Mucosa of descending colon (tissue), 3 donors: ENCODE results near the gene OSBPL10. TPM values are rescaled to one million over a fixed set of nuclear protein-coding genes. Genes with fewer than 3 reads are reported as not detected.
"Not testable (repeated sequence)": the region's sequence is repeated elsewhere in the genome, so short reads cannot be mapped to it uniquely, and the experiment has no call there.

Experiments
- ATAC-seq: fragments of 200-7000 bp; cut with Tn5 transposase; one replicate; pipeline ENCODE4 v1.9.1; 2020; ENCODE audit warnings: mild to moderate bottlenecking, moderate library complexity
- DNase-seq, 3 donors: peaks; one replicate each; pipeline ENCODE4 v3.0.0-alpha.2; 2020
- H3K36me3 ChIP-seq: fragments of 200-600 bp; one replicate; pipeline ENCODE4 v1.8.0; 2021; ENCODE audit warnings: low read depth, mild to moderate bottlenecking
- H3K4me1 ChIP-seq: fragments of 200-600 bp; one replicate; pipeline ENCODE4 v1.8.0; 2021; ENCODE audit warnings: low read depth, mild to moderate bottlenecking
- H3K4me3 ChIP-seq: fragments of 200-600 bp; one replicate; pipeline ENCODE4 v1.8.0; 2021; ENCODE audit warnings: mild to moderate bottlenecking
- H3K9me3 ChIP-seq: fragments of 200-600 bp; one replicate; pipeline ENCODE4 v1.8.0; 2021; ENCODE audit warnings: mild to moderate bottlenecking
- intact Hi-C, 2 donors: fragments of 100-400 bp; cut with DNase I in 1 of 2; cut with micrococcal nuclease in 1 of 2; formaldehyde crosslinking; loops; one replicate each; pipeline versions ENCODE4 v1.11.0 to v1.11.1; 2022; cut with DNase I, micrococcal nuclease
- total RNA-seq, 3 donors: library from RNA; stranded (reverse); fragmentation: NEBNext Ultra II Directional in 2 of 3; extraction: Animal tissue kit (Norgen Biotek cat#: 25700) in 2 of 3; gene quantifications; one replicate each; pipeline versions ENCODE4 v1.2.1 to v1.2.4, GENCODE V29; 2021 to 2023
- TF ChIP-seq, protein P1 (sequence below): fragments of 200-600 bp; IDR thresholded peaks from one replicate; pipeline ENCODE4 v1.8.0; 2022; ENCODE audit warnings: antibody characterized with exemption, mild to moderate bottlenecking
- donor health status: DM: no; HTN: no; CAD: no; lungs with moderate emphysema.
- donor health status: DM: no; HTN: no; CAD: no.
- donor health status: DM: no; HTN: yes; CAD: no.

The OSBPL10 gene
- total RNA-seq, 3 donors from 2014 or later, result 15.7 to 23.9 (median 16.6) TPM

DNA sequence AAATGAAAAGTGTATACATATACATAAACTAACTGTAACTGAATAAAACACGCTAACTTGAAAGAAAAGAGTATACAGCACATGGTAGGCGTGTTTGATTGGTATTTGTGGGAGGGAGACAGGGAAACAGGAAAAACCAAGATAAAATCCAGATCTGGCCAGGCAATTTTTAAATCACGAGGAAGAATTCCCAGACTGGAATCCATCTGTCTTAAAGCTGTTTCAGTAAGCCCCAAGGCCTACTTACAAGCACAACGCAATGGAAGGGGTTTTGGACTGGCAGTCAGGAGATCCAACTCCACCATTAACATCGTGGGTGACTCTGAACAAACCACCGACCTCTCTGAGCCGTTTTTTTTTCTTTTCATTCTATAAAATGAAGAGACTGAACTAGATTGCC is 195.8 kb downstream of the OSBPL10 start:
- TF ChIP-seq, protein P1, sequence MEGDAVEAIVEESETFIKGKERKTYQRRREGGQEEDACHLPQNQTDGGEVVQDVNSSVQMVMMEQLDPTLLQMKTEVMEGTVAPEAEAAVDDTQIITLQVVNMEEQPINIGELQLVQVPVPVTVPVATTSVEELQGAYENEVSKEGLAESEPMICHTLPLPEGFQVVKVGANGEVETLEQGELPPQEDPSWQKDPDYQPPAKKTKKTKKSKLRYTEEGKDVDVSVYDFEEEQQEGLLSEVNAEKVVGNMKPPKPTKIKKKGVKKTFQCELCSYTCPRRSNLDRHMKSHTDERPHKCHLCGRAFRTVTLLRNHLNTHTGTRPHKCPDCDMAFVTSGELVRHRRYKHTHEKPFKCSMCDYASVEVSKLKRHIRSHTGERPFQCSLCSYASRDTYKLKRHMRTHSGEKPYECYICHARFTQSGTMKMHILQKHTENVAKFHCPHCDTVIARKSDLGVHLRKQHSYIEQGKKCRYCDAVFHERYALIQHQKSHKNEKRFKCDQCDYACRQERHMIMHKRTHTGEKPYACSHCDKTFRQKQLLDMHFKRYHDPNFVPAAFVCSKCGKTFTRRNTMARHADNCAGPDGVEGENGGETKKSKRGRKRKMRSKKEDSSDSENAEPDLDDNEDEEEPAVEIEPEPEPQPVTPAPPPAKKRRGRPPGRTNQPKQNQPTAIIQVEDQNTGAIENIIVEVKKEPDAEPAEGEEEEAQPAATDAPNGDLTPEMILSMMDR, result no peak
- no peak for DNase-seq
- intact Hi-C loops, result no loop called here
- no peak for ATAC-seq
- H3K4me1 ChIP-seq, result no peaks in the 10 kb centered on the region
- H3K9me3 ChIP-seq, result no peaks in the 10 kb centered on the region
- no peak overlapping the region for H3K4me3 ChIP-seq
- H3K36me3 ChIP-seq, result no peaks in the 10 kb centered on the region

DNA sequence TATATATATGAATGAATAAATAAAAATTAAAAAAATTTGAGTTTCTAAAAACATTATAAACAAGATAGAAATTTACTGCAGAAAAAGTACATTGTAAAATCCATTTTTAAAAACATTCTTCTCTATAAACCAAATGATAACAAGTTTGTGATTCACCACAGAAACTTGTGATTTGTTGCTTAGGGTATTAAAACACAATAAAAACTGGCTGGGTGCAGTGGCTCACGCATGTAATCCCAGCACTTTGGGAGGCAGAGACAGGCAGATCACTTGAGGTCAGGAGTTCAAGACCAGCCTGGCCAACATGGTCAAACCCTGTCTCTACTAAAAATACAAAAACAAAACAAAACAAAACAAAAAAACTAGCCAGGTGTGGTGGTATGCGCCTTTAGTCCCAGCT is 197.2 kb downstream of the OSBPL10 start:
- H3K36me3 ChIP-seq, H3K4me3 ChIP-seq, ATAC-seq, H3K4me1 ChIP-seq, intact Hi-C loops, H3K9me3 ChIP-seq, DNase-seq: not testable (repeated sequence)

DNA sequence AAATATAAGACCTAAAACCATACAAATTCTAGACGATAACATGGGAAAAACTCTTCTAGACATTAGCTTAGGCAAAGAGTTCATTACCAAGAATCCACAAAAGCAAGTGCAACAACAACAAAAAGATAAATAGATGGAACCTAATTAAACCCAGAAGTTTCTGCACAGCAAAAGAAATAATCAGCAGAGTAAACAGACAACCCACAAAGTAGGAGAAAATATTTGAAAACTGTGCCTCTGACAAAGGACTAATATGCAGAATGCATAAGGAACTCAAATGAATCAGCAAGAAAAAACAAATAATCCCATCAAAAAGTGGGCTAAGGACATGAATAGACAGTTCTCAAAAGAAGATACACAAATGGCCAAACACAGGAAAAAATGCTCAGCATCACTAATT is 198.8 kb downstream of the OSBPL10 start:
- ATAC-seq, DNase-seq, H3K4me3 ChIP-seq, H3K9me3 ChIP-seq, intact Hi-C loops, H3K4me1 ChIP-seq, H3K36me3 ChIP-seq: not testable (repeated sequence)

DNA sequence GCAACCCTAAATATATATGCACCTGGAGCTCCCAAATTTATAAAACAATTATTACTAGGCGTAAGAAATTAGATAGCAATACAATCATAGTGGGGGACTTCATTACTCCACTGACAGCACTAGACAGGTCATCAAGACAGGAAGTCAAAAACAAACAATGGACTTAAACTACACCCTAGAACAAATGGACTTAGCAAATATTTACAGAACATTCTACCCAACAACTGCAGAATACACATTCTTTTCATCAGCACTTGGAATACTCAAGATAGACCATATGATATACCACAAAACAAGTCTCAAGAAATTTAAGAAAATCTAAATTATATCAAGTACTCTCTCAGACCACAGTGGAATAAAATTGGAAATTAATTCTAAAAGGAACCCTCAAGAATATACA is 201.5 kb downstream of the OSBPL10 start:
- TF ChIP-seq, protein P1, result no peak

DNA sequence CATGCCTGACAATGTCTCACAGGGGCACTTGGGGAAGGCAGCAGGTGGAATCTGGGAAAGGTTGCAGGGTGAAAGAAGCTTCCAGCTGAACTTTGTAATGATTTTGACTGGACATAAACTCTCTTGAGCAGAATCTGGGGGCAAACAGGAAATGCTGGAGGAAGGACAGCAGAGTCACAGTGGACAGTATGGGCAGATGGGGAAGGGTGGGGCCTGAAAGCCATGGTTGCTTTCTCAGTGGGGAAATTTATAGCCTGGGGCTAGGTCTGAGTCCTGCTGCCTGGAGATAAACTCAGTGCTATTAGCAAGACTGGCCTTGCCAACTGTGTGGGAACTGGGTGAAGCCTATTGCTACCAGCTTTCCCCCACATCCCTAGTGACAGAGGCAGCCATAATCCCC is 203.2 kb downstream of the OSBPL10 start:
- no peaks in the 10 kb centered on the region for H3K4me1 ChIP-seq
- ATAC-seq (no peak), DNase-seq (no peak)
- no peak overlapping the region for H3K4me3 ChIP-seq
- TF ChIP-seq, protein P1, result no peak
- intact Hi-C loops, result no loop called here
- peaks cover 3% of the 10 kb centered on the region for H3K9me3 ChIP-seq
- no peaks in the 10 kb centered on the region for H3K36me3 ChIP-seq

More for the DNA sequence above, 201.5 kb downstream of the OSBPL10 start:
- DNase-seq, result no peak
- Histone ChIP-seq H3K4me1 (no peaks in the 10 kb centered on the region), H3K36me3 (no peaks in the 10 kb centered on the region), H3K9me3 (peaks cover 3% of the 10 kb centered on the region), H3K4me3 (no peak overlapping the region)
- ATAC-seq, result no peak
- intact Hi-C loops, result no loop called here

DNA sequence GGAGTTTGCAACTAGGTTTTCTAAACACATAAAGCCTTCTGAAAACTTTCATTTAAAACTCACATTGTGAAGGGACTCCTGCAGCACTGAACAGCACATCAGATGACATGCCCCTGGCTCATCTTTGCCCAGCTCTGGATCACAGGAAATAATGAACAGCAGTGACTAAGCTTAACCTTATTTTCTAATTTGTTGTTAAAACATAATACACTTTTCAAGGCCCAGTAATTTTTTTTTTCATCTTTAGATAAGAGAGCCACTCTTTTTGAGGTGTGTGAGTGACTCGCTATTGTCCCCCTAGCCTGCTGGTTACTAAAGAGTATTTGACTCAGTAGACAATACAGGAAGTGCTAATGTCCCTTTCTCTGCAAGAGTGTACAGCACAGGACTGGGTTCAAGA is 204.0 kb downstream of the OSBPL10 start:
- ATAC-seq (no peak), DNase-seq (no peak)
- no peaks in the 10 kb centered on the region for H3K4me1 ChIP-seq
- TF ChIP-seq, protein P1, result no peak
- peaks cover 3% of the 10 kb centered on the region for H3K9me3 ChIP-seq
- intact Hi-C loops, result no loop called here
- no peaks in the 10 kb centered on the region for H3K36me3 ChIP-seq
- H3K4me3 ChIP-seq, result no peak overlapping the region

DNA sequence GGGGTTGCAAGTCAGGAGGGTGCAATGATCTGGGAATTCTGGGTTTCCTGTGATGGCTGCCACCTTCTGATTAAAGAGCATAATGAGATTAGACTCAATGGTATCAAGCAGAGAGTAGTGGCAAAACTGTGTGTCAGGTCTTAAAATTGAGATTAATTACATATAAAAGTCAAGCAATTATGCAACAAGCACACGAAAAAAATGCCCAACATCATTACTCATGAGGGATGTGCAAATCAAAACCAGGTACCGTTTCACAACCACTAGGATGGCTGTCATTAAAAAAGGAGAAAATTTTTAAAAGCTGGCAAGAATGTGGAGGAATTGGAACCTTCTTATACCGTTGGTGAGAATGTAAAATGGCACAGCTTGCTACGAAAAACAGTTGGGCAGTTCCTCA is 205.0 kb downstream of the OSBPL10 start:
- H3K36me3 ChIP-seq, result no peaks in the 10 kb centered on the region
- no peak for ATAC-seq
- intact Hi-C loops, result no loop called here

More for the DNA sequence above, 205.0 kb downstream of the OSBPL10 start:
- H3K4me1 ChIP-seq, result no peaks in the 10 kb centered on the region
- H3K9me3 ChIP-seq, result peaks cover 3% of the 10 kb centered on the region
- H3K4me3 ChIP-seq, result no peak overlapping the region
- TF ChIP-seq, protein P1, result no peak
- no peak for DNase-seq
